Epithelial cell of prostate (primary cell): ENCODE measurements around the gene HSFX2.
"Not testable (repeated sequence)": the region's sequence is repeated elsewhere in the genome, so short reads cannot be mapped to it uniquely, and the experiment has no call there.

Source experiments
- DNase-seq: peaks from one replicate; pipeline ENCODE4 v3.0.0-alpha.2; 2011; ENCODE audit warnings: low read depth, low spot score
- H3K27ac ChIP-seq: fragments of 450-650 bp; 2 replicates; pipeline ENCODE4 v1.5.1; 2017; ENCODE audit warnings: mild to moderate bottlenecking

The HSFX2 gene, protein sequence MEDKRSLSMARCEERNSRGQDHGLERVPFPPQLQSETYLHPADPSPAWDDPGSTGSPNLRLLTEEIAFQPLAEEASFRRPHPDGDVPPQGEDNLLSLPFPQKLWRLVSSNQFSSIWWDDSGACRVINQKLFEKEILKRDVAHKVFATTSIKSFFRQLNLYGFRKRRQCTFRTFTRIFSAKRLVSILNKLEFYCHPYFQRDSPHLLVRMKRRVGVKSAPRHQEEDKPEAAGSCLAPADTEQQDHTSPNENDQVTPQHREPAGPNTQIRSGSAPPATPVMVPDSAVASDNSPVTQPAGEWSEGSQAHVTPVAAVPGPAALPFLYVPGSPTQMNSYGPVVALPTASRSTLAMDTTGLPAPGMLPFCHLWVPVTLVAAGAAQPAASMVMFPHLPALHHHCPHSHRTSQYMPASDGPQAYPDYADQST

DNA sequence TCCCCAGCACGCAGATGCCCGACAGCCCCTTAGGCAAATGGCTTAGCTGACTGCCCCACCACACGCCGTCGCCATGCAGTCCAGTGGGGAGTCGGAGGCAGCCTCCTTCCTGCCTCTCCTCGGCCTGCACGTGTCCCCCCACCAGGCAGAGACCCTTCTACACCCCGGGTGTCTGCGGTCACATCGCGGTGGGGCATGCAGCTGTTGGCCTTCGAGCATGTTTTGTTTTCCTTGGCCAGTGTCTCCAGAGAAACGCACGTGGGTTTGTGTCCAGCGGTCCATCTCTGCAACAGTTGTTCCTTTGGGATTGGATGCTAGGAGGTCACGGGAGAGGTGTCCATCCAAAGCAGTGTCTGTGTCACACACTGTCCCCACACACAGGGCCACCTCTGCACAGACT is at the start of gene HSFX2:
Gene HSFX2, minus strand, starts transcription at position 101 of the 400 bp plus-strand sequence. CDS start 614 bp downstream, outside the sequence.
- not testable (repeated sequence) for DNase-seq, H3K27ac ChIP-seq

DNA sequence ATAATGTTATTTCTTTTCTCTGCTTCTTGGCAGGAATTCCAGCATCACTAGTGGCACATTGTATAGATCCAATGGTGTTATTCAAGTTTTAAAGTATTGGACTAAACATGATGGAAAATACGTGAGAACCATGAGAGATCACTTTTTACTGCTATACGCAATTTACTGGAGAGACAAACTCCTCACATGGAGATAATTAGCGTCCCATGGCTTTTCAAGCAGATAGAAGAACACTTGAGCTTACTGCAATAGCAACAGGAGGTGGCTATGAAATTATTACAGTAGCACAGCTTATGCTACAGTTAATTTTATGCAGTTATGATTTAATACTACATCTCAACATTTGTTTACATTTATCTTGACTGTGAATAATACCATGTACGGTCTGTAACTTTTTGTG is 48.4 kb upstream of the HSFX2 start:
- H3K27ac ChIP-seq = no peak overlapping the region
- no peak for DNase-seq

DNA sequence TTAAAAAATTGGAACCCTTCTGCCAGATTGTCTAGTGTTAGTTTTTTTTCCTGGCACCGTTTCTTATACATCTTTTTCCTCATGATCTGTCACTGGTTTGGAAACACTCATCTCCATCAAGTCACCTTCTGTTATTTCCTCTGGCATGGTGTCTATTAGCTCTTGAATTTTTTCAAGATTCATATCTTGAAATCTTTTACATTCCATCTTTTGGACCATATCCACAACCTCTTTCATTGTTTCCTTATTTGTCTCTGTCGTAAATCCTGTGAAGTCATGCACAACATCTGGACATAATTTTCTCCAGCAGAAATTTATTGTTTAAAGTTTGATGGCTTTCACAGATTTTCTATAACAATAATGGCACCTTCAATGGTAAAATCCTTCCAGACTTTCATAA is 46.7 kb upstream of the HSFX2 start:
- H3K27ac ChIP-seq = no peak overlapping the region
- DNase-seq = no peak

DNA sequence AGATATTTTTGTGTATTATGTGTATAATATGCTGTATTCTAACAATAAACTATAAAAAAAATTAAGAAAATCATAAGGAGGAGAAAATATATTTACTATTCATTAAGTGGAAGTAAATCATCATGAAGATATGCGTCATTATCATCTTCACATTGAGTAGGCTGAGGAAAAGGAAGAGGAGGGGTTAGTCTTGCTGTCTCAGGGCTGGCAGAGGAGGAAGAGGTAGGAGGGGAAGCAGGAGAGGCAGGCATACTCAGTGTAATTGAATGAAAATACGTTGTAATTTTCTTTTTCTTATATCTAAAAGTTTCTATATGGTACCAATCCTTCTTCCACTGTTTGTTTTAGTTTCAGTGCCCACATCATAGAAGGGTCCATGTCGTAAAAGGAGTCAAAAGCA is 46.3 kb upstream of the HSFX2 start:
- no peak for DNase-seq
- H3K27ac ChIP-seq = no peak overlapping the region

DNA sequence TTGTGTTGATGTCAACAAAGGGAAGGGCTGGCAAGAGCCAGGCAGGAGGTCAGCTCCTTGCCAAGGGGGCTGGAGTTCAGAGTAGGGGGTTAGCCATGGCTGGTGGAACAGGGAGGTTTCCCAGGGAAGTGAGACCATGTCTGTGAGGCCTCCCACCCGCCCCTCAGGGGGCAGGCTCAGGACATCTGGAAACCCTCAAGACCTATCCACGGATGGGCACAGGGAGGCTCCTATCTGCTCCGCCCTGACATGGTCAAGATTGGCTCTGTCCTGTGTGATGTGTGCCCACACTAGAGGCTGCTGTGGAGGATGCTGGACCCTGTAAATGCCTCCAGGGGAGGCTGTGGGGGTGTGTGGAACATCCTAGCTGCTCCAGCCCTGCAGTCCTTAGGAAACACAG is 44.5 kb upstream of the HSFX2 start:
- no peak for DNase-seq
- H3K27ac ChIP-seq = no peak overlapping the region

DNA sequence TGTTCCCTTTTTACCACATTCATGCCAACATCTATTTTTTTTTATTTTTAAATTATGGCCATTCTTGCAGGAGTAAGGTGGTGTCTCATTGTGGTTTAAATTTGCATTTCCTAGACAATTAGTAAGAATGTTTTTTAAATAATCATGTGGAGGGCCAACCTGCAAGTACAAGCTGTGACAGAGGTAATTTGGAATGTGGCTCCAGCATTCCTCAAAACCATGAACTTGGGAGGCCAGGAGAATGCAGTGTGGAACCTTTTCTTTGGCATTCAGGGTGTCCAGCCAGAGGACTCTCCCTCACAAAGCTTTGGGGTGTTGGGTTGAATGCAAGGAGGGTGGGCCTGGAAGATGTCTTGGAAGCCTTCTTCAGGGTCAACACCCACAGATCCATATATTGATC is 43.7 kb upstream of the HSFX2 start:
- DNase-seq = no peak
- H3K27ac ChIP-seq = no peak overlapping the region

DNA sequence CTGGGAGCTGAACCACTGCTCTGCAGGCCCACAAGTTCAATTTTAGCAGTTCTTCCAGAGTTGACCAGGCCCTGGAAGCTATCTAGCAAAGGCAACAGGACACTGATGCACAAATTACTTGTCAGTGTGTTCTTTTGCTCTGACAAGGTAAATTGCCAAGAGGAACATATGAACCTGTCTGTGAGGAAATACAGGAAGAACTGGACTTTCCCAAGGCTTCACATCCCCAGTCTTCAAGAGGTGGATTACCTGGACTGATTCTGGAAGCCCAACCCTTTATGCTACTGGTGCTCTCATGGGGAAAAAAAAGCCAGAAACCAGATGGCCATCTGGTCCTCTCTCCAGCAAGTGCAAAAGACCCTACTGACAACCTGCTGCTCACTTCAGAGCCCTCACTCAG is 38.4 kb upstream of the HSFX2 start:
- no peak for DNase-seq
- no peak overlapping the region for H3K27ac ChIP-seq

DNA sequence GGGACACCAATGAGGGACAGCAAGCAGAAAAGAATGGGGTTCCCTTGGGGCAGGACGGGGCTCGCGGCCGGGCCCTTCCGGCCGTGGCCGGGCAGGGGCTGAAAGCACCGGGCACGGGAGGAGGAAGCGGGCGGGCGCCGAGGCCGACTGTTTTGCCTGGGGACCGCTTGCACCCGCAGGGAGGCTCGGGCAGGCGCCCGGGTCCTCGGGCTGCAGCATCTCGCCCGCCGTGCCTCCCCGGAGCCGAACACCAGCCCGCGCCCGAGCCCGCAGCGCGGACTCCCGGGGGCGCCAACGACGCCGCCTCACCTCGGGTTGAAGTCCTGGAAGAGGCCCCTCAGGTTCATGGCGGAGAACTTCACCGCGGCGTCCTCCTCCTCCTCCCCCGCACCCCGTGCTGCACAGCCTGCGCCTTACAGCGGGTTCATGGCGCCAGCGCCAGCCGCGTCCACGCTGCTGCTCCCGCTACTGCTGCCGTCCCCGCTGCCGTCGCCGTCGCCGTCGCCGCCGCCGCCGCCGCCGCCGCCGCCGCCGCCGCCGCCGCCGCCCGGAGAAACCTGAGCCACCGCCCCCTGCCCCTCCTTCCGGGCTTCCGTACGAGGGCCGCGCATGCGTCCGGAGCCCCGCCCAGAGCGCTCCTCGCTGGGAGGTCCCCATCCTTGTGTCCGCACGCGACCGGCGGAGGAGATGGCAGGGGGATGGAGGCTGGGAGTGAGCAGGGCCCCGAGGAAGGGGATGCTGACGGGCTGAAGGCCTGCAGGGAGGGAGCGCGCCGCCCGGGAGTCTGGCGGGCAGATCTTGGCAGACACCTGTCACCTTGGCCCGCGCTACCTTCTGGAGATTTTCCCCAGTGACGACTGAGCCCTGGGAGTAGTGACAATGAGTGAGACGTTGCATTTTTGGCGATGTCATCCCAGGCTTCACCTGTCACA is 36.4 kb upstream of the HSFX2 start, which contains the start of gene TMEM185A:
Gene TMEM185A, minus strand, starts transcription at position 559 of the 932 bp plus-strand sequence. Its CDS starts 212 bp downstream, at position 347.
- DNase-seq = no peak
- peak within 1 kb of the TSS; percentile 41 for H3K27ac ChIP-seq

DNA sequence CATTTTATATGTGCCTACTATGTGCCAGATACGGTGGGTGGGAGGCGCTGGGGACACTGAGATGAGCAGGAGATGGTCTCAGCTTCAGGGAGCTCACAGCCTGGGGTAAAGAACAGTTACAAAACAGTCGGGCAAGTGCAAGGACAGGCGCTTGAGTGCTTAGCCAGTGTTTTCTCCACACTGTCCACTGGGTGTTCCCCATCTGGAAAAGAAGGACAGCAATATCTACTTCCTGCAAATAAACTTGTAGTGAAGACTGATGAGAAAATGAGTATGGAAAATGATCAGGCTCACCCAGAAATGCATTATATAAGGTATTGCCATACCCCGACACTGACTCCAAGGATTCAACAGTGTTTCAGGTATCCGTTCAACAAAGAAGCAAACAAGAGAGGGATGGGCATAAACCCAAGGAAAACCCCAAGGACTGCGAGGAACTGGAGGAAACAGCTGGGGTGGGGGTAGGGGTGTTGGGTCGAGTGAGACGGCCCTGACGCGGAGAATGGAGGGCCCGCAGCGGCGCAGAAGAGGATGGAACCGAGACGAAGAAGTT is 35.6 kb upstream of the HSFX2 start:
- DNase-seq = no peak
- H3K27ac ChIP-seq = peak overlapping the region; percentile 41

DNA sequence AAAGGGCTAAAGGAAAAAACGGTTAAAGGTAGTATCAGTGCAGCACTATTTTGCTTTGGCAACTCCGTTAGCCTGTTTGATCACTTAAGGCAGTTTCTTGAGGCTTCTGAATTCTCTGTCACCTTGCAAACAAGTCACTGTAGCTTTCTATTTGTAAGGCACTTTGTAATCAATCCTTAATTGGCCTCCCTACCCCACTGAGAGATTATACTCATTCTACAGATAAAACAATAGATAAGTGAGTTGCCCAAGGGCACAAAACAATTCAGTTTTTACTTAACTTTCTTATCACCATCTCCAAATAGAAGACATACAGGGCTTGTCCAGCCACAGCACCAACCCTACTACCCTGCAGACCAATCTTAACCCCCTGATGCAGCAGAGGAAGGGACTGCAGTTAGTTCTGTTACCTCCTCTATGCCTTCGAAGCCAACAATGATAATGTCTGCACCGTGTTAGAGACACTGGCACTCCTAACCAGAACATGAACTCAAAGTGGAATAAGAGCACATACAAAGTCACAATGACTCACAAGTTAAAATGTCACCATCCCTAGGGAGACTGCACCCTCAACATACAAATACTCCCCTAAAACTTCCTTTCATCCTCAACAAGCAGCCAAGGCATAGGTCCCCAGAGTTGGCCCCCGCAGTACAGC is 34.7 kb upstream of the HSFX2 start:
- no peak for DNase-seq

DNA sequence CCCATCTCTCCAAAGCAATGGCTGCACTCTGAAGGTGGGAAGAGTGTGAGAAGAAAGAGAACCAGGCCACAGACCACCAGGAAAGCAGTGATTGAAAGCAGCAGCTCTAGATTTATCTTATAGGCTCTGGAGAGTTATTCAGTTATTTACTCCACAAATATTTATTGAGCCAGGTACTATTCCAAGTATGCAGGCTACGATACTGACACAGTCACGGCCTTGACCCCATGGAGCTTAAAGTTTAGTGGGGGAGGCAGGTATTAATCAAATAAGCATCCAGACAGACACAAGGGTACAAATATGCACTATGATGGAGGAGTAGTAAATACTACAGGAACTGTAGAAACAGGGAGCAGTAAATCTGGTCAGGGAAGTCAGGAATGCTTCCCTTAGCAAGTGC is 33.7 kb upstream of the HSFX2 start:
- peak overlapping the region; percentile 54 for H3K27ac ChIP-seq
- no peak for DNase-seq

More for the DNA sequence above, 34.7 kb upstream of the HSFX2 start:
- H3K27ac ChIP-seq = no peak overlapping the region

DNA sequence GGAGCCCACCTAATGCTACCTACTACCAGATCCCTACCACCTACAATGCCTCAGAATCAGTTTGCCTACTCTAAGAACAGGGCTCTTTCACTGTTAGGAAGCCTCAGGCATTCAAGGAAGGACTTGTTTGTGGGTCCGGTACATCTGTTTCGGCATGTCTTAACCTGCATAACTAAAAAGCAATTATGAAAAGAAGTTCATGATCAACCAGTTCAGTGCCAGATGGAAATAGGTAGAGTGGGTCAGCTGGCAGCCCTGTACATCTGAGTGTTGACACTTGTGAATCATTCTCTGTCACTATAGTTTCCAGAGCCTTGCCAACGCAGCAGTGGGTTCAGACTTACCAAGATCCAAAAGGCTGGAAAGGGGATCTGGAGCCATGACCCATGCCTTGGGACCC is 33.2 kb upstream of the HSFX2 start:
- H3K27ac ChIP-seq = peak overlapping the region; percentile 54
- peak; percentile 77 for DNase-seq

DNA sequence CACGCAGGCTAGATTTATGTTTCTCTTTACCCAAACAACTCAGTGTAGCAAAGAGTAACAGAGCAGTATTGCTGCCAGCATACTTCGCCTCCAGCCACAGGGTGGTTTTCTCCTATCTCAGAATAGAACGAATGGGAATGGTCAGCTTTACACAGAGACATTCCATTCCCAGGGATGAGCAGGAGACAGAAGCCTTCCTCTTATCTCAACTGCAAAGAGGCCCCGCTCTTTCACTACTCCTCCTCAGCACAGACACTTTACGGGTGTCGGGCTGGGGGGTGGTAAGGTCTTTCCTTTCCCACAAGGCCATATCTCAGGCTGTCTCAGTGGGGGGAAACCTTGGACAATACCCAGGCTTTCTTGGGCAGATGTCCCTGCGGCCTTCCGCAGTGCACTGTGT is 31.7 kb upstream of the HSFX2 start:
- not testable (repeated sequence) for DNase-seq, H3K27ac ChIP-seq

DNA sequence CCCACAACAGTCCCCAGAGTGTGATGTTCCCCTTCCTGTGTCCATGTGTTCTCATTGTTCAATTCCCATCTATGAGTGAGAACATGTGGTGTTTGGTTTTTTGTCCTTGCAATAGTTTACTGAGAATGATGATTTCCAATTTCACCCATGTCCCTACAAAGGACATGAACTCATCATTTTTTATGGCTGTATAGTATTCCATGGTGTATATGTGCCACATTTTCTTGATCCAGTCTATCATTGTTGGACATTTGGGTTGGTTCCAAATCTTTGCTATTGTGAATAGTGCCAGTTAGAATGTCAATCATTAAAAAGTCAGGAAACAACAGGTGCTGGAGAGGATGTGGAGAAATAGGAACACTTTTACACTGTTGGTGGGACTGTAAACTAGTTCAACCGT is 24.5 kb upstream of the HSFX2 start:
- not testable (repeated sequence) for DNase-seq, H3K27ac ChIP-seq

DNA sequence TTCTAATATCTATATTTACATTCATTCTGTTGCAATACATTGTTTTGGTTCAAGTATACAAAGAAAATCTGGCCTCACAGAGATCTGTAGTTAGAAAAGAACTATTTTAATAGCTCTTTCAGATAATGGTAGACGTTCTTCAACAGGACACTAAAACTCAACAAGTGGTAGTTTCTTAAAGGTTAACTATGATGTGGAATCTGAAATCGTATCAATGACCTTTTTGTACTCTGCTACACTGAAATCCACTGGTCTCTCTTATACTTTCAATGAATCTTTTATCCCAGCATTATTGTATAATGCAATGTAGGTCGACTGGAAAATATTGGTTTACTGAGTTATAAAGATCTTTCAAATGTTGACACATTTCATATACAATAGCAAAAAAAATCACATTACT is 23.8 kb upstream of the HSFX2 start:
- no peak overlapping the region for H3K27ac ChIP-seq
- DNase-seq = no peak

DNA sequence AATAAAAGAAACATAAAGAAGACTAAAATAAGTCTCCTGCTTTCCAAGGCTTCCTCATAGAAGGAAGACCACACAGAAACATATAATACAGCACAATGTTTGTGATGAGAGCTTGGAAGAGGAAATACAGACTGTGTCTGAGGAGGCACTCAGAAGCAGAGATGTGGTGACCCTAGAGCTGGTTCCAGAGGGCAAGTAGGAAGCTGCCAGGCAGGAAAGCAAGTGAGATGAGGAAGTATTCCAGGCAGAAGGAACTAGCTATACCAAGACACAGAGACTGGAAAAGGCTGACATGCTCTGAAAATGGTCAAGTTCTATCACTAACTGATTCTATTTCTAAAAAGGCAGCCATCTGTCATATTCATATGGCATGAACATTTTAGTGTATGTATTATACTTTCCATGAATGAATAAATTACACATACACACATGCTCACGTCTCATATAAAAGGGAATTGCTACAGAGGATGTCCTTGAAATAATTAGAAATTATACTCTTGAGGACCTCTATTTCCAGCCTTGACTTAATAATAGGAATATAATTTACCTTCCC is 16.6 kb upstream of the HSFX2 start:
- no peak for DNase-seq

DNA sequence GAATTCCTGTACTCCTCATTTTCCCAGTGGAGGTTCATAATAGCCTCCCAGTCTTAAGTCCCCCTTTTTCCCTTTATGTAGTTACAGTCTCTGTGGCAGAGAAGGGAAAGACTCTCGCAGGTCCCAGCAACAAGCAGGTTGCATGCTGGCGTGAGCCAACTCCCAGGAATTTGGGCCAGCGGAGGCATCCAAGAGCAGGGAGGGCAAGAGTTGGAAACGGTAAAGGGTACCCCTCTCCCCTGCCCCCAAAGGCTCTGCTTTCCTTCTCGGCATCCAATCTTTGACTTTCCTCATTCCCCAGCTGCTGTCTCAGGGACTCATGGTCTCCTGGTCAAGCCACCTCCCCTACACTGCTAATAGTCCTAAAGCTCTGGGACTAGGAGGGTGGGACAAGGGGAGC is 15.4 kb upstream of the HSFX2 start:
- no peak overlapping the region for H3K27ac ChIP-seq
- no peak for DNase-seq

More for the DNA sequence above, 16.6 kb upstream of the HSFX2 start:
- no peak overlapping the region for H3K27ac ChIP-seq

DNA sequence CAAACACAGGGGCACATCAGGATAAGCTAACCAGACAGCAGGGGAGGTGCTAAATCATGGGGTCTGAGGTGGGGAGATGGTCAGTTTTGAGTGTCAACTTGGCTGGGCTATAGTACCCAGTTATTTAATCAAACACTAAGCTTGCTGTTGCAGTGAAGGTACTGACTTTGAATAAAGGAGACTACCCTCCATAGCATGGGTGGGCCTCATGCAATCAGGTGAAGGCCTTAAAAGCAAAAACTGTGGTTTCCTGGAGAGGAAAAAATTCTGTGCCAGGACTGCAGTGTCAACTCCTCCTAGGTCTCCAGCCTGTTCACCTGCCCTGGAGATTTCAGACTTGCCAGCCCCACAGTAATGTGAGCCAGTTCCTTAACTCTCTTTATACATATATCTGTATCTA is 12.6 kb upstream of the HSFX2 start:
- no peak for DNase-seq
- no peak overlapping the region for H3K27ac ChIP-seq

DNA sequence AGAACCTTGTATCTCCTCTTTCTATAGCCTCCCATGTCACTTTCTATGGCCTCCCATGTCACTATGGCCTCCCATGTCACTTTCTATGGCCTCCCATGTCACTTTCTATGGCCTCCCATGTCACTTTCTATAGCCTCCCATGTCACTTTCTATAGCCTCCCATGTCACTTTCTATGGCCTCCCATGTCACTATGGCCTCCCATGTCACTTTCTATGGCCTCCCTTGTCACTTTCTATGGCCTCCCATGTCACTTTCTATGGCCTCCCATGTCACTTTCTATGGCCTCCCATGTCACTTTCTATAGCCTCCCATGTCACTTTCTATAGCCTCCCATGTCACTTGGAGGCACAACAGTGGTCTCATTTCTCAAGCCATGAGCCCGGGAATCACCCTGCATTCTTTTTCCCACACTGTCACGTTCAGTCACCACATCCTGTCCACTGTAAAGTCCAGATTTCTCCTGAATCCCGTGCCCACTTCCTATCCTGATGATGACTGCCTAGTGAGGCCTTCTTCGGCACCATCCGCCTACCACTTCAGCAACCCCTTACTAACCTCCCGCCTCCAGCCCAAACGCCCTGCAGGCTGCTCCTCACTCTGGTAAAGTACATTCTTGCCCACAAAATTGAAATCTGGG is 10.3 kb upstream of the HSFX2 start:
- H3K27ac ChIP-seq = not testable (repeated sequence)

More for the DNA sequence above, 10.3 kb upstream of the HSFX2 start:
- not testable (repeated sequence) for DNase-seq
